Activated CD4-positive, alpha-beta memory T cell treated with anti-CD3 and anti-CD28 coated beads for 36 hours (primary cell): ENCODE measurements around the gene TOR3A. TPM values are rescaled to one million over a fixed set of nuclear protein-coding genes. Genes with fewer than 3 reads are reported as not detected.

ENCODE experiments used
- CTCF ChIA-PET: fragments of 350-600 bp; sonication (Branson Sonifier 250); formaldehyde crosslinking; loops from one replicate; lab custom pipeline; 2021; ENCODE audit warnings: antibody characterized with exemption, inconsistent platforms; lab: Charles Lee
- POLR2A ChIA-PET: fragments of 350-600 bp; sonication (Branson Sonifier 250); formaldehyde crosslinking; loops from one replicate; lab custom pipeline; 2021; ENCODE audit warnings: antibody characterized with exemption; lab: Charles Lee
- DNase-seq: peaks from one replicate; pipeline ENCODE4 v3.0.0-alpha.2; 2020
- H3K27ac Mint-ChIP-seq: one replicate; pipeline ENCODE4 v1.8.0; 2021; ENCODE audit warnings: mixed read lengths
- H3K27me3 Mint-ChIP-seq: one replicate; pipeline ENCODE4 v1.8.0; 2021; ENCODE audit warnings: mixed read lengths
- H3K36me3 Mint-ChIP-seq: one replicate; pipeline ENCODE4 v1.8.0; 2021; ENCODE audit warnings: mixed read lengths
- H3K4me1 Mint-ChIP-seq: one replicate; pipeline ENCODE4 v1.8.0; 2021; ENCODE audit warnings: low read depth, mixed read lengths
- H3K4me3 Mint-ChIP-seq: one replicate; pipeline ENCODE4 v1.8.0; 2021; ENCODE audit warnings: mild to moderate bottlenecking, mixed read lengths
- H3K9me3 Mint-ChIP-seq: one replicate; pipeline ENCODE4 v1.8.0; 2021; ENCODE audit warnings: mixed read lengths
- intact Hi-C: fragments of 100-400 bp; cut with micrococcal nuclease; formaldehyde crosslinking; loops from one replicate; pipeline ENCODE4 v1.15.1; 2023
- total RNA-seq, 2 experiments: library from RNA; stranded (reverse); gene quantifications; one replicate each; pipeline ENCODE4 v1.2.3, GENCODE V29; 2021

The TOR3A gene
- total RNA-seq, 2 experiments from 2014 or later = 35.7 to 36.7 TPM

- Mint-ChIP-seq H3K36me3 (peaks cover 6% of the 10 kb centered on the region), H3K4me3 (no peak overlapping the region), H3K9me3 (no peaks in the 10 kb centered on the region), H3K27me3 (no peaks in the 10 kb centered on the region), H3K27ac (no peak overlapping the region), H3K4me1 (peaks cover 19% of the 10 kb centered on the region)
- ChIA-PET CTCF (interaction anchor here (0.6 to 7.2 kb wide), 13 partner anchors 9 to 735 kb away, joined by 3 to 75 read pairs (median 4); partner anchors contain the start of gene AXDND1), POLR2A (interaction anchor here (1.0 kb wide), 1 partner anchor 8 kb away, joined by 3 read pairs; no protein-coding TSS in a partner anchor)
- intact Hi-C loops = loop anchor here (1.0 to 10.0 kb wide), 3 partner anchors 290 to 516 kb away; partner anchors contain the start of gene TDRD5
- DNase-seq = peak; percentile 56
These were observed 2.6 kb upstream of the TOR3A start for GRCh38 chr1:179079113-179079761.

- ChIA-PET POLR2A (interaction anchor here (0.6 to 1.8 kb wide), 5 partner anchors 10 to 307 kb away, joined by 3 to 9 read pairs (median 4); partner anchors contain the start of genes AXDND1 and SOAT1), CTCF (interaction anchor here (0.6 to 7.2 kb wide), 10 partner anchors 37 to 734 kb away, joined by 3 to 75 read pairs (median 4); partner anchors contain the start of genes AXDND1 and SOAT1)
- peak overlapping the region; percentile 91 for H3K27ac Mint-ChIP-seq
- H3K4me1 Mint-ChIP-seq = peaks cover 23% of the 10 kb centered on the region
- peak; percentile 38 for DNase-seq
- peaks cover 16% of the 10 kb centered on the region for H3K36me3 Mint-ChIP-seq
- H3K4me3 Mint-ChIP-seq = peak overlapping the region; percentile 89
- intact Hi-C loops = loop anchor here (1.0 to 5.0 kb wide), 6 partner anchors 47 to 801 kb away; partner anchors contain the start of genes FAM20B, SOAT1 and TOR1AIP1
- no peaks in the 10 kb centered on the region for H3K27me3 Mint-ChIP-seq
- no peaks in the 10 kb centered on the region for H3K9me3 Mint-ChIP-seq
These were observed 794 bp upstream of the TOR3A start for GRCh38 chr1:179080866-179081686.

- peak overlapping the region; percentile 86 for H3K27ac Mint-ChIP-seq
- peak; percentile 43 for DNase-seq
- ChIA-PET POLR2A (interaction anchor here (1.6 to 1.8 kb wide), 2 partner anchors 211 to 283 kb away, joined by 4 to 9 read pairs; partner anchors contain the start of genes AXDND1 and SOAT1), CTCF (interaction anchor here (0.6 to 7.2 kb wide), 9 partner anchors 14 to 748 kb away, joined by 3 to 75 read pairs (median 7); partner anchors contain the start of genes AXDND1 and SOAT1)
- intact Hi-C loops = loop anchor here (1.0 to 5.0 kb wide), 3 partner anchors 112 to 800 kb away; partner anchors contain the start of gene TOR1AIP1
- H3K4me1 Mint-ChIP-seq = peaks cover 23% of the 10 kb centered on the region
- H3K9me3 Mint-ChIP-seq = no peaks in the 10 kb centered on the region
- H3K4me3 Mint-ChIP-seq = peak overlapping the region; percentile 89
- peaks cover 18% of the 10 kb centered on the region for H3K36me3 Mint-ChIP-seq
- H3K27me3 Mint-ChIP-seq = no peaks in the 10 kb centered on the region
These were observed 596 bp downstream of the TOR3A start for GRCh38 chr1:179082333-179082998.

DNA sequence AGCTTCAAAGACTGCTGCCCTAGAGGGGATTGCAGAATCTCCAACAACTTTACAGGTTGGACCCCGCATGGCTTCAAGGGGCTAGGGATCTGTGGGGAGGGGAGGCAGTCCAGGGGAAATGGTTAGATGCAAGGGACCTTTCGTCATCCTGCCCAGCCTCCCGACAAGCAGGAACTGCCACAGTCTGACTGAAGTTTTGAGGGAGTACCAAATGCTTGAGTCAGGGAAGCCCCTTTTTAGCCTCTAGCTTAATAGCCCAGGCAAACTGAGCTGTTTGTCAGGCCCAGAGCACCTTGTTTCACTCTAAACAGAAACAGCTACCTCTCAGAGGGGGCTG, 1.1 kb downstream of the TOR3A start:
- POLR2A ChIA-PET = no interaction called here
- DNase-seq = peak; percentile 46
- Mint-ChIP-seq H3K36me3 (peaks cover 18% of the 10 kb centered on the region), H3K4me1 (peaks cover 23% of the 10 kb centered on the region), H3K9me3 (no peaks in the 10 kb centered on the region), H3K4me3 (peak overlapping the region; percentile 89), H3K27ac (peak overlapping the region; percentile 86), H3K27me3 (no peaks in the 10 kb centered on the region)
- intact Hi-C loops = loop anchor here (1.0 to 5.0 kb wide), 3 partner anchors 112 to 799 kb away; partner anchors contain the start of gene TOR1AIP1
- CTCF ChIA-PET = interaction anchor here (0.6 to 7.2 kb wide), 9 partner anchors 14 to 1279 kb away, joined by 3 to 75 read pairs (median 3); partner anchors contain the start of gene AXDND1

DNA sequence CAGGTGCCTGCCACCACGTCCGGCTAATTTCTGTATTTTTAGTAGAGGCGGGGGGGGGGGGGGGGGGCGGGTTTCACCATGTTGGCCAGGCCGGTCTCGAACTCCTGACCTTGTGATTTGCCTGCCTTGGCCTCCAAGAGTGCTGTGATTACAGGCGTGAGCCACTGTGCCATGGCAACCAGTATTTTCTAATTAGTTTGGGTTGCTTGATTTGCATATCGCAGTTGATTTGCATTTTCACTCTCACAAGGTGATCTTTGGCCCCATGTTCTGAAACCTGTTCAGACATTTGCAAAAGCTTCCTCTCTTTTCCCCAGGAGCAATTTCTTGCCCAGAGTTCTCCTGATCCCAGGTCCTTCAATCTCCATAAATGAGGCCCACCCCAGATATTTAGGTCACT, 1.7 kb downstream of the TOR3A start:
- DNase-seq = no peak
- Mint-ChIP-seq H3K27ac (peak overlapping the region; percentile 65), H3K4me1 (peaks cover 23% of the 10 kb centered on the region), H3K9me3 (no peaks in the 10 kb centered on the region), H3K4me3 (peak overlapping the region; percentile 89), H3K27me3 (no peaks in the 10 kb centered on the region), H3K36me3 (peaks cover 18% of the 10 kb centered on the region)
- POLR2A ChIA-PET = no interaction called here
- intact Hi-C loops = loop anchor here (2.0 to 5.0 kb wide), 2 partner anchors 111 to 799 kb away; partner anchors contain the start of gene TOR1AIP1
- CTCF ChIA-PET = interaction anchor here (0.7 to 7.2 kb wide), 5 partner anchors 81 to 1279 kb away, joined by 3 to 75 read pairs (median 7); partner anchors contain the start of gene AXDND1

DNA sequence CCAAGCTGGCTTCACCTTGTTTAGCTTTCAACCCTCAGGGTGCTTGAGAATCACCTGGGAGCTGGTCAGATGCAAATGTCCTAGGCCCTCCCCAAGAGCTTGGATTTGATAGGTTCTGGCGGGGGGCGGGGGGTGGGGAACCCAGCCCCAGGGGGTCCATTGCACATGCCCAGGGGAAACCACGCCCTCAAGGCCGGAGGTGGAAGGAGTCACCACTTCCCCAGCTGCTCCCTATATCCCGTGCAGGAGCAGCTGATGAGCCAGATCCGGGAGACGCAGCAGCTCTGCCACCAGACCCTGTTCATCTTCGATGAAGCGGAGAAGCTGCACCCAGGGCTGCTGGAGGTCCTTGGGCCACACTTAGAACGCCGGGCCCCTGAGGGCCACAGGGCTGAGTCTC, 5.8 kb downstream of the TOR3A start:
- Mint-ChIP-seq H3K9me3 (no peaks in the 10 kb centered on the region), H3K4me3 (no peak overlapping the region), H3K36me3 (peaks cover 24% of the 10 kb centered on the region), H3K27ac (no peak overlapping the region), H3K27me3 (no peaks in the 10 kb centered on the region), H3K4me1 (peaks cover 9% of the 10 kb centered on the region)
- ChIA-PET POLR2A (interaction anchor here (0.6 to 1.5 kb wide), 2 partner anchors 9 to 239 kb away, joined by 3 read pairs; no protein-coding TSS in a partner anchor), CTCF (interaction anchor here (0.6 to 1.8 kb wide), 5 partner anchors 8 to 732 kb away, joined by 3 to 5 read pairs (median 3); no protein-coding TSS in a partner anchor)
- DNase-seq = no peak
- intact Hi-C loops = no loop called here

GRCh38 chr1:179089827-179090482, 8.1 kb downstream of the TOR3A start:
- ChIA-PET POLR2A (no interaction called here), CTCF (interaction anchor here (0.7 kb wide), 1 partner anchor 12 kb away, joined by 3 read pairs; no protein-coding TSS in a partner anchor)
- peaks cover 21% of the 10 kb centered on the region for H3K36me3 Mint-ChIP-seq
- intact Hi-C loops = no loop called here
- H3K4me1 Mint-ChIP-seq = peaks cover 2% of the 10 kb centered on the region
- H3K9me3 Mint-ChIP-seq = no peaks in the 10 kb centered on the region
- no peaks in the 10 kb centered on the region for H3K27me3 Mint-ChIP-seq
- no peak for DNase-seq
- no peak overlapping the region for H3K4me3 Mint-ChIP-seq
- H3K27ac Mint-ChIP-seq = no peak overlapping the region

DNA sequence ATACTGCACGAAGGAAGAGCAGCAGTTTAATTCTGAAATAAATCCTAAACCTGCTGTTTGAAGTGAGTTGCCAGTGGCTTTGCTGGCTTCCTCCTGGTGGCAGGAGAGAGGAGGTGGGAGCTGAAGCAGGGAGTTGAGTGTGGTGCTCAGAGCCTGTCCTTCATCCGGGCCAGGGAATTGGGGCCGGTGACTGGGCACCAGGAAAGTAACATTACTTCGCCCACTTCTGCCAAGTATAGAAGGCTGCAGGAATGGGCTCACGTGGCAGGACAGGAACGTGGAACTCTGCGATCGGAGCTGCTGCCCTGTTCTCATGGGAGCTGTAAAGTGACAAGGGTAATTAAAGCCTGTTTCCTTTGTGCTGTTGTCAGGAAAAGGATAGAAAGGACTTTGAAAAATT, 8.7 kb downstream of the TOR3A start:
- no peaks in the 10 kb centered on the region for H3K27me3 Mint-ChIP-seq
- no peaks in the 10 kb centered on the region for H3K4me1 Mint-ChIP-seq
- H3K9me3 Mint-ChIP-seq = no peaks in the 10 kb centered on the region
- H3K27ac Mint-ChIP-seq = no peak overlapping the region
- ChIA-PET CTCF (interaction anchor here (0.7 kb wide), 1 partner anchor 12 kb away, joined by 3 read pairs; no protein-coding TSS in a partner anchor), POLR2A (no interaction called here)
- H3K4me3 Mint-ChIP-seq = no peak overlapping the region
- peaks cover 20% of the 10 kb centered on the region for H3K36me3 Mint-ChIP-seq
- intact Hi-C loops = no loop called here
- DNase-seq = no peak

- H3K4me1 Mint-ChIP-seq = no peaks in the 10 kb centered on the region
- no peaks in the 10 kb centered on the region for H3K27me3 Mint-ChIP-seq
- no peak overlapping the region for H3K4me3 Mint-ChIP-seq
- H3K36me3 Mint-ChIP-seq = peaks cover 20% of the 10 kb centered on the region
- intact Hi-C loops = no loop called here
- CTCF ChIA-PET = interaction anchor here (0.7 kb wide), 1 partner anchor 13 kb away, joined by 3 read pairs; no protein-coding TSS in a partner anchor
- DNase-seq = no peak
- peak overlapping the region; percentile 23 for H3K27ac Mint-ChIP-seq
- POLR2A ChIA-PET = interaction anchor here (0.6 kb wide), 1 partner anchor 10 kb away, joined by 3 read pairs; no protein-coding TSS in a partner anchor
- no peaks in the 10 kb centered on the region for H3K9me3 Mint-ChIP-seq
These were observed 9.1 kb downstream of the TOR3A start for GRCh38 chr1:179090923-179091322.

- Mint-ChIP-seq H3K36me3 (peaks cover 16% of the 10 kb centered on the region), H3K27me3 (no peaks in the 10 kb centered on the region), H3K4me3 (no peak overlapping the region), H3K9me3 (no peaks in the 10 kb centered on the region), H3K27ac (peak overlapping the region; percentile 23), H3K4me1 (no peaks in the 10 kb centered on the region)
- ChIA-PET CTCF (no interaction called here), POLR2A (interaction anchor here (0.6 kb wide), 1 partner anchor 10 kb away, joined by 3 read pairs; no protein-coding TSS in a partner anchor)
- no peak for DNase-seq
- intact Hi-C loops = no loop called here
These were observed 9.9 kb downstream of the TOR3A start for GRCh38 chr1:179091691-179092165.
